ENCODE results near the gene VANGL2. TPM values are rescaled to one million over a fixed set of nuclear protein-coding genes. Genes with fewer than 3 reads are reported as not detected.

Gene VANGL2
- total RNA-seq, 1 experiment from 2014 or later, result 3.4 TPM

GRCh38 chr1:160425847-160426246 is 25.5 kb downstream of the VANGL2 start:
- Mint-ChIP-seq H3K27me3 (ENCODE audit: insufficient read depth, unreplicated experiment) (no peaks in the 10 kb centered on the region), H3K9me3 (ENCODE audit: unreplicated experiment) (no peaks in the 10 kb centered on the region), H3K27ac (ENCODE audit: unreplicated experiment) (no peak overlapping the region), H3K36me3 (ENCODE audit: insufficient read depth, unreplicated experiment) (no peaks in the 10 kb centered on the region), H3K4me1 (ENCODE audit: low read depth, unreplicated experiment) (no peaks in the 10 kb centered on the region), H3K4me3 (ENCODE audit: unreplicated experiment) (no peak overlapping the region)
- BruUV-seq (replicated peaks), result no TSS peak
- no peaks in the 10 kb centered on the region for H3K9me3 ChIP-seq
- H3K27me3 ChIP-seq (replicated peaks; ENCODE audit: control insufficient read depth, insufficient read depth, low read length), result no peaks in the 10 kb centered on the region
- H3K4me3 ChIP-seq (ENCODE audit: low read depth, low read length), result no peak overlapping the region
- DNase-seq, result no peak
- TF ChIP-seq CTCF (IDR thresholded peaks at IDR 0.05; ENCODE audit: insufficient read depth in 1 of 2, low read depth in 1 of 2, low read length in 1 of 2, severe bottlenecking in 1 of 2, unreplicated experiment in 1 of 2), result no peak
- CTCF ChIA-PET, result no interaction called here
- POLR2A ChIA-PET, result no interaction called here
- intact Hi-C loops (cut with micrococcal nuclease; ENCODE audit: unreplicated experiment), result loop anchor here (5.0 kb wide), 2 partner anchors 66 to 251 kb away; no protein-coding TSS in a partner anchor
- H3K4me1 ChIP-seq, result no peaks in the 10 kb centered on the region
- no peaks in the 10 kb centered on the region for H3K36me3 ChIP-seq (ENCODE audit: control insufficient read depth, insufficient read depth, low read length)

- BruUV-seq (replicated peaks), result no TSS peak
- Mint-ChIP-seq H3K27me3 (ENCODE audit: insufficient read depth, unreplicated experiment) (no peaks in the 10 kb centered on the region), H3K27ac (ENCODE audit: unreplicated experiment) (no peak overlapping the region), H3K9me3 (ENCODE audit: unreplicated experiment) (no peaks in the 10 kb centered on the region), H3K36me3 (ENCODE audit: insufficient read depth, unreplicated experiment) (no peaks in the 10 kb centered on the region), H3K4me3 (ENCODE audit: unreplicated experiment) (no peak overlapping the region), H3K4me1 (ENCODE audit: low read depth, unreplicated experiment) (no peaks in the 10 kb centered on the region)
- no peaks in the 10 kb centered on the region for H3K9me3 ChIP-seq
- intact Hi-C loops (cut with micrococcal nuclease; ENCODE audit: unreplicated experiment), result loop anchor here (1.0 to 5.0 kb wide), 4 partner anchors 65 to 403 kb away; no protein-coding TSS in a partner anchor
- TF ChIP-seq CTCF (IDR thresholded peaks at IDR 0.05; ENCODE audit: insufficient read depth in 1 of 2, low read depth in 1 of 2, low read length in 1 of 2, severe bottlenecking in 1 of 2, unreplicated experiment in 1 of 2), result no peak
- H3K4me3 ChIP-seq (ENCODE audit: low read depth, low read length), result no peak overlapping the region
- H3K4me1 ChIP-seq, result no peaks in the 10 kb centered on the region
- DNase-seq, result no peak
- CTCF ChIA-PET, result no interaction called here
- no peaks in the 10 kb centered on the region for H3K36me3 ChIP-seq (ENCODE audit: control insufficient read depth, insufficient read depth, low read length)
- H3K27me3 ChIP-seq (replicated peaks; ENCODE audit: control insufficient read depth, insufficient read depth, low read length), result no peaks in the 10 kb centered on the region
- POLR2A ChIA-PET, result no interaction called here
Measured at GRCh38 chr1:160427625-160428024, 27.3 kb downstream of the VANGL2 start.

GRCh38 chr1:160428053-160428452 is 27.7 kb downstream of the VANGL2 start:
- H3K4me1 Mint-ChIP-seq (ENCODE audit: low read depth, unreplicated experiment), result no peaks in the 10 kb centered on the region
- no peaks in the 10 kb centered on the region for H3K36me3 ChIP-seq (ENCODE audit: control insufficient read depth, insufficient read depth, low read length)
- no peaks in the 10 kb centered on the region for H3K4me1 ChIP-seq
- no peaks in the 10 kb centered on the region for H3K36me3 Mint-ChIP-seq (ENCODE audit: insufficient read depth, unreplicated experiment)
- ChIA-PET POLR2A (no interaction called here), CTCF (interaction anchor here (1.0 kb wide), 1 partner anchor 179 kb away, joined by 3 read pairs; no protein-coding TSS in a partner anchor)
- DNase-seq, result no peak
- H3K4me3 Mint-ChIP-seq (ENCODE audit: unreplicated experiment), result no peak overlapping the region
- H3K27ac Mint-ChIP-seq (ENCODE audit: unreplicated experiment), result no peak overlapping the region
- no peaks in the 10 kb centered on the region for H3K9me3 Mint-ChIP-seq (ENCODE audit: unreplicated experiment)
- no peaks in the 10 kb centered on the region for H3K27me3 Mint-ChIP-seq (ENCODE audit: insufficient read depth, unreplicated experiment)
- no peak overlapping the region for H3K4me3 ChIP-seq (ENCODE audit: low read depth, low read length)
- no peak for TF ChIP-seq CTCF (IDR thresholded peaks at IDR 0.05; ENCODE audit: insufficient read depth in 1 of 2, low read depth in 1 of 2, low read length in 1 of 2, severe bottlenecking in 1 of 2, unreplicated experiment in 1 of 2)
- intact Hi-C loops (cut with micrococcal nuclease; ENCODE audit: unreplicated experiment), result loop anchor here (1.0 to 5.0 kb wide), 4 partner anchors 64 to 403 kb away; no protein-coding TSS in a partner anchor
- H3K9me3 ChIP-seq, result no peaks in the 10 kb centered on the region
- H3K27me3 ChIP-seq (replicated peaks; ENCODE audit: control insufficient read depth, insufficient read depth, low read length), result no peaks in the 10 kb centered on the region
- no TSS peak for BruUV-seq (replicated peaks)

Data from Caco-2 (cell line).